ENCODE measurements around the gene GH1. TPM values are rescaled to one million over a fixed set of nuclear protein-coding genes. Genes with fewer than 3 reads are reported as not detected.

The GH1 gene
- polyA plus RNA-seq, 1 of the 3 experiments (the other 2 are of a cell fraction) = not detected

GRCh38 chr17:63941751-63942150 lies 23.1 kb upstream of the GH1 start:
- Histone ChIP-seq H3K27ac (ENCODE audit: low read depth in 2 of 2, low read length in 1 of 2) (no peak overlapping the region), H3K4me1 (ENCODE audit: control insufficient read depth in 1 of 2, insufficient read depth in 2 of 2, low read depth in 1 of 2, low read length in 1 of 2) (no peaks in the 10 kb centered on the region), H2AFZ (ENCODE audit: low read depth) (no peak overlapping the region), H3K9ac (no peak overlapping the region), H3K9me3 (no peaks in the 10 kb centered on the region), H3K4me2 (no peak overlapping the region), H3F3A (replicated peaks; ENCODE audit: insufficient read depth) (no peaks in the 10 kb centered on the region), H3K36me3 (replicated peaks in 1 of 2; ENCODE audit: control insufficient read depth in 1 of 2, insufficient read depth in 2 of 2, low read length in 1 of 2) (no peaks in the 10 kb centered on the region), H4K20me1 (ENCODE audit: insufficient read depth) (no peaks in the 10 kb centered on the region), H3K4me3 (ENCODE audit: low read depth in 2 of 2, low read length in 1 of 2) (no peak overlapping the region), H3K79me2 (ENCODE audit: insufficient read depth) (no peaks in the 10 kb centered on the region), H3K9me2 (no peaks in the 10 kb centered on the region), H3K27me3 (ENCODE audit: insufficient read depth) (no peaks in the 10 kb centered on the region)
- no peak for DNase-seq
- TF ChIP-seq POLR2AphosphoS5 (IDR thresholded peaks at IDR 0.05; ENCODE audit: low read depth, low read length) (no peak), RFX5 (IDR thresholded peaks at IDR 0.05; ENCODE audit: low read length) (no peak), GATA2 (CRISPR knock-in tag; IDR thresholded peaks at IDR 0.05) (no peak), TAF1 (IDR thresholded peaks at IDR 0.05; ENCODE audit: borderline replicate concordance, low read depth, low read length) (no peak), USF1 (IDR thresholded peaks at IDR 0.05; ENCODE audit: borderline replicate concordance, low read depth) (no peak), JUND (IDR thresholded peaks at IDR 0.05) (no peak), GABPA (IDR thresholded peaks at IDR 0.05; ENCODE audit: low read depth) (no peak), SMC3 (IDR thresholded peaks at IDR 0.05; ENCODE audit: low read depth, low read length) (no peak), MAX (IDR thresholded peaks at IDR 0.05; ENCODE audit: low read depth) (no peak), RCOR1 (IDR thresholded peaks at IDR 0.05; ENCODE audit: low read length) (no peak), REST (IDR thresholded peaks at IDR 0.05; ENCODE audit: low read depth, low read length) (no peak), TEAD4 (IDR thresholded peaks at IDR 0.05; ENCODE audit: borderline replicate concordance, insufficient read depth) (no peak)
- ChIA-PET POLR2A (no interaction called here), CTCF (interaction anchor here (1.0 to 3.7 kb wide), 3 partner anchors 10 to 65 kb away, joined by 3 to 24 read pairs (median 3); partner anchors contain the start of genes CD79B and GH1)
- WGBS (ENCODE audit: low lambda C conversion rate) = 69% methylated on average over 20 of the region's 23 CpGs

GRCh38 chr17:63941162-63941561 lies 22.5 kb upstream of the GH1 start:
- no peak overlapping the region for H3K4me2 ChIP-seq
- TF ChIP-seq TEAD4 (IDR thresholded peaks at IDR 0.05; ENCODE audit: borderline replicate concordance, insufficient read depth) (no peak), USF2 (IDR thresholded peaks at IDR 0.05; ENCODE audit: borderline replicate concordance, low read depth, low read length) (no peak), RCOR1 (IDR thresholded peaks at IDR 0.05; ENCODE audit: low read length) (no peak), SIN3A (IDR thresholded peaks at IDR 0.05; ENCODE audit: borderline replicate concordance, low read depth, low read length) (no peak), MEF2A (IDR thresholded peaks at IDR 0.05; ENCODE audit: borderline replicate concordance, low read depth) (no peak), MXI1 (IDR thresholded peaks at IDR 0.05; ENCODE audit: low read depth, low read length) (no peak), FOXM1 (IDR thresholded peaks at IDR 0.05; ENCODE audit: low read depth) (no peak), ZBTB33 (IDR thresholded peaks at IDR 0.05; ENCODE audit: borderline replicate concordance, low read depth) (no peak), JUND (IDR thresholded peaks at IDR 0.05) (no peak)
- H3K9ac ChIP-seq = no peak overlapping the region
- DNase-seq = no peak
- H3K27ac ChIP-seq (ENCODE audit: low read depth in 2 of 2, low read length in 1 of 2) = no peak overlapping the region
- ChIA-PET POLR2A (no interaction called here), CTCF (interaction anchor here (1.0 to 3.7 kb wide), 5 partner anchors 9 to 192 kb away, joined by 3 to 24 read pairs (median 3); partner anchors contain the start of genes CD79B and GH1)
- no peak overlapping the region for H3K4me3 ChIP-seq (ENCODE audit: low read depth in 2 of 2, low read length in 1 of 2)
- no peaks in the 10 kb centered on the region for H4K20me1 ChIP-seq (ENCODE audit: insufficient read depth)
- no peak overlapping the region for H2AFZ ChIP-seq (ENCODE audit: low read depth)
- 64% methylated on average over 12 of the region's 12 CpGs for WGBS (ENCODE audit: low lambda C conversion rate)
- no peaks in the 10 kb centered on the region for H3K4me1 ChIP-seq (ENCODE audit: control insufficient read depth in 1 of 2, insufficient read depth in 2 of 2, low read depth in 1 of 2, low read length in 1 of 2)
- no peaks in the 10 kb centered on the region for H3K9me3 ChIP-seq
- H3K79me2 ChIP-seq (ENCODE audit: insufficient read depth) = no peaks in the 10 kb centered on the region
- no peaks in the 10 kb centered on the region for H3K36me3 ChIP-seq (replicated peaks in 1 of 2; ENCODE audit: control insufficient read depth in 1 of 2, insufficient read depth in 2 of 2, low read length in 1 of 2)
- H3K27me3 ChIP-seq (ENCODE audit: insufficient read depth) = no peaks in the 10 kb centered on the region
- H3F3A ChIP-seq (replicated peaks; ENCODE audit: insufficient read depth) = no peaks in the 10 kb centered on the region
- H3K9me2 ChIP-seq = no peaks in the 10 kb centered on the region

Data from SK-N-SH (cell line).